GM19099 (cell line): ENCODE measurements around the gene GRK5.

Experiments
- POLR2A ChIP-seq: IDR thresholded peaks from 3 replicates; pipeline ENCODE4 v1.6.1; 2011; ENCODE audit warnings: low read depth; ENCODE audit not compliant: insufficient read length; ENCODE audit errors: extremely low read depth

Gene GRK5

DNA sequence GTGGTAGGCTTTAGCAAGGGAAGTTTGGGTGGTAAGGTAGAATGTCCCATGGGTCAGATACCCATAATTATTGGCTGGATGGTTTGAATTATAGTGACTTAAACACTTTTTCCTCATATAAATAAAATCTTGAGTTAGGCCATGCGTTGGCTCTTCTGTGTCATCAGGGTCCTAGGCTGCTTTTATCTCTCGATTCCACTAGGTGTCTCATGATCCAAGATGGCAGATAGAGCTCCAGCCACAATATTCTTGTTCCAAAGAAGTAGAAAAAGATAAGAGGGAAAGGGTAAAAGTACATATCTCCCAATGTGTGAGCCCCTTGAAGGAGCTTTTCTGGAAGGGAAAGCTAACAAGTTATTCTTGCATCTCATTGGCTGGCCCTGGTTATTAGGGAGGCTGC, 144.7 kb downstream of the GRK5 start:
- TF ChIP-seq POLR2A, result no peak

DNA sequence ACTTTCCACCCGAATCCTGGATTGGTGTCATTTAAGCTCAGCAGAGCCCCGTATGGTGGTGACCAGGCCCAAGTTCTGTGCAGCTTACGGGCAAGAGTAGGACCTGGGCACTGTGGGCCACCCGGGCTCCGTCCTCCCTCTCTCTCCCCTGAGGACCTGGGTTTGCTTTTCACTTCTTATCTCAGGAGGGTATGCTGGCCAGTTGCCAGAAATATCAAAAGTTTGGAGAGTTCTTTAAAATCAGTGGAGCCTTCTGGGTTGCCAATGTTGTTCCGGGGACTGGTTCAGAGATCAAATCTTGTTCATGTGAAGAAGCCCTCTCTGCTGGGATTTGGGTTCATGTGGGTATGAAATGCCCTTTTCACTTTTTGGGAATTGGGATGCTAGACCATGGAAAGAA, 145.4 kb downstream of the GRK5 start:
- no peak for TF ChIP-seq POLR2A

DNA sequence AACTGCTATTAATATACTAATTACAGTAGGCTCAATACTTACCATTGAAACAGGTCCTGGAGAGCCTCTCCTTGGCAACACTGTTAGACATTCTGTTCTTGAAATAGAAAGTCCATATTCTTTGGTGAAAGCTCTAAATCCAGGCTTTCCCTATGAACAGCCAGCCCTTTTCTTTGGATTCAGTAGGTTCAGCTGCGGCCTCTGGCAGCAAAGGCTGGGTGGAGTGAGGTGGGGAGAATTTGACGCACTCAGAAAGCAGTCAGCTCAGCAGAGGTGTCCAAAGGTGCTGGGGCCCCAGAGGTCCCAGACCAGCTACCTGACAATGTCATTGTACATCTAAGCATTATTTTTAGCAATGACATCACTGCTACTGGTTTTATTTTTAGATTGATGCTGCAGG, 146.1 kb downstream of the GRK5 start:
- no peak for TF ChIP-seq POLR2A

DNA sequence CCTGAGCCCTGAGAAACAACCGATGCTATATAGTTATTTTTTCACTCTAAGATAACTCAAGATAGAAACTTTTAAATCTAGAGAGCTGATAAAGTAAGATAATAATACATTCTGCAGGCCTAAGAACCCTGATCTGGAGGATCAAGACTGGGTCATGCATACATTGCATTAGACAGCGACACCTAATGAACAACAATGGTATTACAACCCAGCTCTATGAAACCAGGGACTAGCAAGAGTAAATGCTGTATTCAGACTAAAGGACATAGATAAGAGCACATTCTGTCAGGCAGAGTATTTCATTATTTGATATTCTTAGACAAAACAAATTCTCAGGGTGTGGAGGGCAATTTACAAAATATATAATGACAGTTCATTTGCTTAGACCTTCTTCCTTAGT, 148.6 kb downstream of the GRK5 start:
- TF ChIP-seq POLR2A, result no peak

DNA sequence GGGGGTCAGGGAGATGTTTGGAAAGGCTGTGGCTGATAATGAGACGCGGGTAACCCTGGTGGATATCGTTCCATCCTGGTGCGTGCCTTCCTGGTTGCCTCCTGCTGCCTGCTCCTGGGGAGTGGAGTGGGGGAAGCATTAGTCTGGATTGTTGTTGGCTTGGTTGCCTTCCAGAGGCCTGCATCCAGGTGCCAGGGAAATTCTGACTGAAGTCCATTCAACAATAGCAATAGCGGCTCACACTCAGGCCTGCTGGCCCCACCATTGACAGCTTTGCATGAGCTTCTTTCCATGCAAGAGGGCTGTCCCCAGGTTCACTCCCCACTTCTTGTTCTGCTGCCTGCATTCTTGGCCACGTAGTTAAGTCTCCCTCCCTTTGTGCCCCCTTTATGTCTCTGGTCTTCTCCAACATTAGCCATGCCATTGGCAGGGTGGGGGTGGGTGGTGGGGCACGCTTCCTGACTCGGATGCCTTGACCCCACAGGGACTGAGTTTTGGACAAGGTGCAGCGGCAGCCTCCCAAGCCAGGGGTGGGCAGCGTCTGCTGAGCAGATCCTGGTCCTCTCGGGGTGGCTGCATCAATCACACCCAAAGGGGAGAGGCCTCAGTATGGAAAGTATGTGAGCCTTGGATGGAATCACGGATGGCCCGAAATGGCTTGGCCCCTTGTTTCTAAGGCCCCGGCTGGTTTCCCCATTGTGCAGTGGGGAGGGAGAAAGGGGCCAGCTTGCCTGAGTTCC, 150.2 kb downstream of the GRK5 start:
- TF ChIP-seq POLR2A, result no peak

DNA sequence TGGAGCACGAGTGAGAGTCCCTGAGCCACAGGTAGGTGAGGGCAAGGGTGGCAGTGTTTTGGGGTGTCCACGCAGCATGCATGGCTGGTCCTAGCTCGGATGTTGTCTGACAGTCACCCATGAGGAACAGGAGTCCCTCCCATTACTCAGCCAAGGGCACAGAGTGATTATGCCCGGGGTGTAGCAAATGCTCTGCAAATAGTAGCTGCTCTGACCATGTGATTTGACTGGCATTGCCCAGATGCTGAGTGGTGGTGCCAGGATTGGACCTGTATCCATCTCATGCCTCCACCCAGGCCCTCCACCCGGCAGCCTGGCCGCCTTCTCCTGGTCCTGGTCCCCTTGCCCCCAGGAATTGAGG, 150.8 kb downstream of the GRK5 start:
- TF ChIP-seq POLR2A, result no peak

DNA sequence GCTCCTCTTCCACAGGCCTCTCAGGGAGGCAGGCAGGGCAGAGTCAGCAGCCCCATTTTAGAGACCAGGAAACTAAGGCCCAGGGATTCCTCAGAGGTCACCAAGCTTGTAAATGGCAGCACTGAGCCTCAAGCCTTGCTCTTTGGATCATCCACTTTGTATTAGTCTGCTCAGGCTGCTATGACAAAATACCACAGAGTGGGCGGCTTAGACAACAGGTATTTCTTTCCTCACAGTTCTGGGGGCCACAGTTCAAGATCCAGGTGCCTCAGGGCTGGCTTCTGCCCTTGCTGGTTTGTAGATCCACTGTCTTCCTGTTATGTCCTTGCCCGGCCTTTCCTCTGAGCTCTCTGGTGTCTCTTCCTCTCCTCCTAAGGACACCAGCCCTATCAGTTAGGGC, 151.2 kb downstream of the GRK5 start:
- TF ChIP-seq POLR2A, result no peak

DNA sequence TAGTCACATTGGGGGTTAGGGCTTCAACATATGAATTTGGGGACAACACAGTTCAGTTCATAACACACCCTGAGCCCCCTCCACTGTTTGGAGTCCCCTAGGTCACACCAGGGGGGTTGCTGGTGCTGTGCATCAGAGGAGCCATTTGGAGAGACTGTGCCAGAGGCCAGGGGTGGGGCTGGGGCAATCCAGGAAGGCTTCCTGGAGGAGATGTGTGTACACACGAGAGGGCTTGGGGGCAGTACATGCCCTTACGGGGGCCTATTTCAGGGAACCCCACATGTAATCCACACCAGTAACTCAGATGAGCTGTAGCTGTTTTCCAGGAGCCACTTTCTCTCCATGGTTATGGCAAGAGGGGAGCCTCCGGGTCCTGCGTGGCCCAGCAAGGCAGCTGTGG, 151.7 kb downstream of the GRK5 start:
- TF ChIP-seq POLR2A, result no peak

DNA sequence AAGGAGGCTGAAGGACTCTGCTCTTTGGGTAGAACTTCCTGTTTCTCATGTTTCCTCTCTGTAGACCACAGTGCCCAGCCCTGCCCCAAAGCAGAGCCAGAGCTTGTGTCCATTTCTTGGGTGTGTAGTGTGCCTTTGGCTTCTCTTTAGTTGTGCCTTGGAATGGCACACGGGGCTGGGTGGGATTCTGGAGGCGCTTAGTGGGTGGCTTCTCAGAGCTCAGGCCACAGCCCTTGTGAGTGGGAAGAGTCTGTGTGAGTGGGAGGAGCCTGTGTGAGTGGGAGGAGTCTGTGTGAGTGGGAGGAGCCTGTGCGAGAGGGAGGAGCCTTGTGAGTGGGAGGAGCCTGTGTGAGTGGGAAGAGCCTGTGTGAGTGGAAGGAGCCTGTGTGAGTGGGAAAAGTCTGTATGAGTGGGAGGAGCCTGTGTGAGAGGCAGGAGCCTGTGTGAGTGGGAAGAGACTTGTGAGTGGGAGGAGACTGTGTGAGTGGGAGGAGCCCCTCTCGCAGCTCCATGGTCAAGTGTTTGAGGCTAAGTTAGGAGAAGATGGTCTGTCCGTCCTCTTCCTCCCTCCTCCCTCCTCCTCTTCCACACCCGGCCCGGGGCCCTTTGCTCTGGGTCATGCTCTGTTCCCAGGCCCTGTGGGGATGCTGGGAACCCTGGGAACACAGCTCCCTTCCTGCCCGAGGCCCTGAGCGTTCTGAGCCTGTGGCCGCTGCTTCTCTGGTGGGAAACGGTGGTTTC, 153.0 kb downstream of the GRK5 start:
- no peak for TF ChIP-seq POLR2A

DNA sequence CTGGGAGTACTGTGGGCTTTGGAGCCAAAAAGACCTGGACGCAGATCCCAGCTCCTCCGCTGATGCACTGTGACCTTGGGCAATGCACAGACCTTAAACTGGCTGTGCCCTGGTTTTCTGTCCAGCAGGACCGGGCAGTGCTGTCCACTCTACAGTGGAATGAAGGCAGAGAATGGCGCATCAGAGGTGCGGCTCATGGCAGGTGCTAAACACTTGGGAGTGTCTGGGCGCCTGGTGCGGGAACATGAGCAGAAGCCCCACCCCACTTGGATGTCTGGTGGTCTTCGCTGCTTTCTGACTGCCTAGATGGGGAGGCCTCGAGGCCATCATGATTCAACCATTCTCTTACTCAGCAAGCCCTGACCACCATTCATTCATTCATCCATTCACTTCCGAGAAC, 153.7 kb downstream of the GRK5 start:
- no peak for TF ChIP-seq POLR2A

DNA sequence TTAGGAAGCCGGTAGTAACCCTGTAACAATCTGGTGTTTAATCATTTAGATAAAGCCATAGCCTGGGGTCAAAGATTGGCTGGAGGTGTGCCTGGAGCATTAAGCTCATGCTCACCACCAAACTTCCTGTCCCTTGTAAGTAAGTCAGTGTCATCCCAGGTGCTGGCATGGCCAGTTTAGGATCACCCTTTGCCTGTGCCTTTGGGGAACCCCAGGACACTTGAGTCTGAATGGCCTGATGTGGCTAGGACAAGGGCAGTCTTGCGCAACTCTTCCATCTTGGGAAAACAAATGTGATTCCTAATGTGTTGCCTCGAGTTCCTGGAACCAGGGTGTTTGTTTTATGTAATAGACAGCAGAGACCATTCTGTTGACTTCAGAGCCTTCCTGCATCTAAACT, 154.8 kb downstream of the GRK5 start:
- no peak for TF ChIP-seq POLR2A

DNA sequence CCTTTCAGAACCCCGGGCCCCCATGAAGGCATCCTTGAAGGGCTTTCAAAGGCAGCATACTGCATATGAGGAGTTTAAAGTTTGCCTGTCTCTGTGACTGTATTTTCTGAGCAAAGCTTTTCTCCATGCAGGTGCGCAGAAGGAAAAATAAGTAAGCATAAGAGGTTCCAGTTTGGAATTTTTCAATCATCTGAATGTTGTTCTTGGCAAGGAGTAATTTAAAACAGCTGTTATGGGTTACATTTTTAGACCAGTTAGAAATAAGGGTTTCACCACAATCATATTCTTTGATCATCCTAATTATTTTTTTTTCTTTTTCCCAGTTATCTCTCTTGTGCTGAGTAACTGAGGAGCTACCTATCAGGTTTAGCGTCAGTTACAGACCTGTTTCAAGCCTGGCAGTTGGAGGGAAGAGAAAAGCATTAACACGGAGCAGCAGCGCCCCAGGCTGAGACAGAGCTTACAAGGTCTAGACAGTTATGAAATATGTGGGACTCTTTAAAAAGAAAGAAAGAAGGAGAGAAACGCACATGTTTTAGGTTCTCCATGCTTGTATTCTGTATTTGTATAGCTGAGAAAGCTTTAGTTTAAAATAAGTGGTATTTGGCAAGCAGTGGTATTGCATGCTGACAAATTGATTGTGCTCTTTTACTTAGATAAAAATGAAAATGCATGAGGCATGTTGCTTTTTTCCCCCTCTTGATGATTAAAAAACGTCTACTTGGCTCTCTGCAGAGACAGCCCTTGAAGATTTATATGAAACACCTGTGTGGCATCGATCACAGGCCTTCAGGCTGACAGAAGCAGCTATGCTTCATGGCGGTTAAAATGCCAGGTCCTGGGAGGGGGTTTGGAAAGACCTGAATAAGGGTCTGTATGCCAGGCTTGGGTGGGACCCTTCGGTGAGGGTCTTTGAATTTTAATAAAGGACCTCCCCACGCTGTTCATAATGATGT, 157.6 kb downstream of the GRK5 start:
- no peak for TF ChIP-seq POLR2A

DNA sequence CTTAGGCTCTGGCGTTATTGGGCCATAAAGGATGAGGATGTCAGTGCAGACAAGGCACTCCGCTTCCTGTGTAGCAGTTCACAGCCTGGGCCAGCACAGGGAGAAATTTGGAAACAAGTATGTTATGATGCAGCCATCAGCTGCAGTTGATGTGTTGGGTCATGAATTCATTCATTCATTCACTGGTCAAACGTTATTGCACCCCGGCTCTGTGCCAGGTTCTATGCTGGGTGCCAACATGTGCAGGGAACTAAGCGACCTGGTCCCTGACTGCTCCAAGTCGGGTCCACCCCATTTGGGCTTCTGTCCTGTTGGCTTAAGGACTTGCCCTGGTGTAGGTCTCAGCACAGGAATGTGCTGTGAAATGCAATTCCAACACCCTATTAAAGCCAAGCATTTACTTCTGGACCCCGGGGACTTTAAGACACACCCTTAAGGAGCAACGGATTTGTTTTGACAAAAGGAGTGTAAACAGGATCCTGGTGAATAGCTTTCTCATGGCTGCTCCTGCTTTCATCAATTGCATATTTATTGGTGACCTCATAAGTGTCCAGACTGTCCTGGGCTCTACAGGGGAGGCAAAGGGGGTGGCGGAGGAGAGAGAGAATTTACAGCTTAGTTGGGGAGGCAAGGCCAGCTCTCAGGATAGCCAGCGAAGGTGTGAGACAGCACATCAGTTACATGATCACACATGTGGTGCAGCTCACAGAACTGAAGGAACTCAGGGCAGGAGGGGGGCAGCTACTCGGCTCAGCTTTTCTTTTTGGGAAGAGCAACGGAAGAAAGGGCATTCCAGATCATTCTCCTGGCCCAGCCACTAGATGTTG, 158.6 kb downstream of the GRK5 start:
- TF ChIP-seq POLR2A, result no peak

DNA sequence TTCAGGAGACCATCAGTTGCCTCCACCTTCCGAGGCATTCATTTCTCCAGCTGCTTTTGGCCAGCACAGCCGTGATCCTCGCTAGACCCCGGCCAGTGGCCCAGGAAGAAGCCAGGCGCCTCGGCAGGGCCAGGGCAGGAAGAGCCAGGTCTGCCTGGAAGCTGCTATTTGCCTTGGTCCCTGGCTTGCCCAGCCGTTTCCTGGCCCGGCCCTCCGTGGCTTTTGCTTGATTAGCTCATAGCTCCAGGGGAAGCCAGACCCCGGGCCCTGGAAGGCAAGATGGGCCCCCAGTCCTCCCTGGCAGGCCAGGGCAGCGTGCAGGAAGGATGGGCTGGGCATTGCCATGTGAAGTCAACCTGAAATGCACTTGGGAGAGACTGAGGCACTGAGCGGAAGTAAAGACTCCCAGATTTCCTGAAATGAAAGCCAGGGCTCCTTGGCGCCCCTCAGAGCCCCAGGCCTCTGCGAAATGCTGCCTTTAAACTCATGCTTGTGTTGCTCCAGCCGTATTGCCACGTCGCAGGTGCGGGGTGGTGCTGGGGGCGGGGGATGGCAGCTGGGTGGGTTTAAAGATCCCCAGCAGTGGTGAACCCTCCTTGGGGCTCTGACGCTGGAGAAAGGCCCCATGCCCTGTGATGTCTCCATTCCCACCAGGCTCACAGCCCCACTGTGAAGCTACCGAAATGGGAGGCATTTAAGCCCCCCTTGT, 160.6 kb downstream of the GRK5 start:
- TF ChIP-seq POLR2A, result no peak

DNA sequence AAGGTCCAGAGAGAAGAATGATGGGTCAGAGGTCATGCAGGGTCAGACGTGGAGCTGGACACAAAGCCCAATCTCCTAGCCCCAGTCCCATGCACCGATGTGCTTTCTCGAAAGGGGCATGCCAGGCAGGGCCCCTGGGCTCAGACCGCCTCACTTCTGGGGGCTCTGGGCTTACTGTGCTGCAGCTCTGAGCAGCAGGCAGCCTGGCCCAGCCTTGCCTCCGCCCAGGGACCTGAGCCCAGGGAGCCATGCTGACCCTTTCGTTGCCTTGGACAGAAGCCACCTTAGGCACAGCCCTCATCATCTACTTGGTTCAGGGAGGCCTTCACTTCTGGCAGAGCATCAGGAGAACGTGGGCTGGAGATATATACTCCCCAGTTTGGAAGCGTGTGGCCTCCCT, 161.2 kb downstream of the GRK5 start:
- TF ChIP-seq POLR2A, result no peak
